GM19025 (cell line): ENCODE measurements around the gene MOSPD2.
A peak's percentile ranks its signal among the peaks of the same experiment; 100 is the strongest.

ENCODE experiments used
- ATAC-seq: cut with Tn5 transposase; IDR thresholded peaks from one replicate; pipeline ENCODE4 v1.9.1; 2021; ENCODE audit warnings: mild to moderate bottlenecking, low read depth, moderate library complexity; ENCODE audit not compliant: unreplicated experiment

Gene MOSPD2

GRCh38 chrX:14872851-14873675 lies at the start of gene MOSPD2, which contains the start of gene FANCB:
TSS of gene MOSPD2 (plus strand) at chrX:14873421. CDS start at chrX:14873529, 108 bp downstream.
TSS of gene FANCB (minus strand) at chrX:14873069. CDS start at chrX:14865510, 7,559 bp downstream.
- ATAC-seq: peak; percentile 96

GRCh38 chrX:14825851-14826250 lies 47.4 kb upstream of the MOSPD2 start:
- no peak for ATAC-seq

DNA sequence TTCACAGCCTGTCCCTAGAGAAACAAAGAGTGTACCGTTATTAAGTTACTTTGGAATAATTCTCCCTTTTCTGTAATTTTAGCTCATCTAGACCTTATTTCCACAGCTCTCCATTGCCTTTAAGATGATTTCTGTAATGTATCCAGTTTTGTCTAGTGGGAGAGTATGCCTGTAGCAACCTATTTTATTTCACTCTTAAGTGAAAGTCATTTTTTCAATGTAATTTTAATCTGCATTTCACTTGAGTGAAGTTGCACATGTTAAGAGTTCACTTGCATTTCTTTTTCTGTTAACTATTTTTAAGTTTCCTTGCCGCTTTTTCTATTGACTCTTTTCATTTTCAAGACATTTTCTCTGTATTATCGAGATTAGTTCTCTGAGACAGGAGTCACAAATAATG lies 46.9 kb upstream of the MOSPD2 start:
- no peak for ATAC-seq

GRCh38 chrX:14829643-14830042 lies 43.6 kb upstream of the MOSPD2 start:
- ATAC-seq: no peak

- no peak for ATAC-seq
These were observed 41.1 kb upstream of the MOSPD2 start for GRCh38 chrX:14832151-14832550.

- ATAC-seq: no peak
These were observed 40.6 kb upstream of the MOSPD2 start for GRCh38 chrX:14832586-14832985.

- no peak for ATAC-seq
These were observed 36.1 kb upstream of the MOSPD2 start for GRCh38 chrX:14837155-14837554.

DNA sequence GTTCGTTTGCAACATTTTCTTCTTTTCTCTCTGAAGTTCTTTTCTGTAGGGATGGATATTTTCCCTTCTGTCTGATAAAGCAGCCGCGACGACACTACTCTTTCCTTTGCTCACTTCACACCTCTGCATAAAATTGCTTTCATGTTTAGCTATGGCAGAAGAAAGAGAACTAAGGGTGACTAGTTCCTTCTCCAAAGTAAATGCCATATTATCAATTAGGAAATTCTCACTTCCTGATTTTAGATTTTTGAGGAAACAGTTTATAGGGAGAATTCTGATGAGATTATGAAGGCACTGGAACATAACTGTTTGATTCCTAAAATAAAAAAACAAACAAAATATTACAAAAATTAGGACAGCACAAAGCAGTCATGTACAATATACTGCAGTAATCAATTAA lies 29.6 kb upstream of the MOSPD2 start:
- no peak for ATAC-seq

DNA sequence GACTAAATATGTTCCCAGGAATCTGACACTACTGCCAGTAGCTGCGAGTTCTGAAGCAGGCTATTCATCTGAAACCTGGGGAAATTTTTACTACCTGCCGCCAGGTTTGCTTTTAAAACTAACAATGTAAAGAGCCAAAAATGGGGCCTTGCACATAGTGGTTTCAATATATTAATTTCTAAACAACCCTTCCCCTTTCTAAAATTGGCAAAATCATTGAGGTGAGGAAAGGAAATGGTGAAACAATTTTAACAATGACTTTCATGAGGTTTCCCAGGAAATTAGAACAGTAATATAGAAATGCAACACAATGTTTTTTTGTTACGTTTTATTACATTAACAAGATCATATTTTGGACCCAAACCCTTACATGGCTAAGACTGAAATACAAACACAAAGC lies 21.7 kb upstream of the MOSPD2 start:
- ATAC-seq: no peak

DNA sequence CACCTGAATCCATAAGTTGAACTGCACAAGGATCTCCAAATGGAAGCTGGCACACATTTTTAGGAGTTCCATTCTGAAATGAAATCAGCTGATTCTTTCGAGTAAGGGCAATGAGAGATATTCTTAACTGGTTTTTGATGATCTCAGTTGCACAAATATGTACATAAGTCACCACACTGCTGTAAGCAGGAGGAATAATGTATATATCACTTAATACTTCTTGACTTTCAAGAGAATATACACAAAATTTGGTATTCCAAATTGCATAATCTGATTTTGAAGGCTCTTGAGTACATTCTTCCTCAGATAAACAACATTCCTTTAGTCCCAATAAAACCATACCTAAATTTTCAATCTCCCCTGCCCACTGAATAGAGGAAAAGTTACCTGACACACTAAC lies 8.6 kb upstream of the MOSPD2 start:
- no peak for ATAC-seq

DNA sequence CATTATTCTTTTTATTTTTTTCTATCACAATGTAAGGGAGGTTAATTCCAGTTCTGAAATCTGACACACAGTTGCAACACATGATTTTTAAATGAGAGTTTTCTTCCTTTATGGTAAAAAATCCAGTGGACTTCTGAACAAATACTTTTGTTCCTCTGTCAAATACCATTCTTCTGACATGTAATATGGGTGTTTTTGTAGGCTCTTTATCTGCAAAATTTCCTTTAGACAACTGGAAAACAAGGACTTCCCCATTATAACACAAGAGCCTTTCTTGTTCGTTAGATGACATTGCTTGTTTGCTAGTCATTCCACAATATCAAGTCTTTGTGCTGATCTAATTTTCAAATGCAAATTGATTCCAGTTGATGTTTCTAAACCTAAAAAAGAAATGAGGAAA lies 8.0 kb upstream of the MOSPD2 start:
- no peak for ATAC-seq

GRCh38 chrX:14871767-14872166 lies 1.5 kb upstream of the MOSPD2 start:
- ATAC-seq: no peak

- ATAC-seq: no peak
These were observed 866 bp upstream of the MOSPD2 start for GRCh38 chrX:14872355-14872754.

DNA sequence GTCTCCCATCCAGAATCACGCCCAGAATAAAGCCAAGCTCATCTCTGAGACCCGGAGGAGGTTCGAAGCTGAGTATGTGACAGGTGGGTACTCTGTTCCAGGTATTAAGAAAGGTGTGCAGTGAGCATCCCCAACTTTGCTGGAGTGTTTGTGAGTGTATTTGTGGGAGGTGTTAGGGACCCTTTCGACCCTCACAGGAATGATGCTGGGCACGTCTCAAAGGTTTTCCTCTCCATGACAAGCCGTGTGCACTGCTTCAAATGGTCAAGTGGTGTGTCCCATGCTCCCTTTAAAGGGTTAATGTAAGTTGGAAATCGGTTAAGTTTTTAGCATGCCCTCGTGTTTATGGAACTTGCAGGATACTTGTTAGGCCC lies 442 bp downstream of the MOSPD2 start:
- ATAC-seq: no peak

DNA sequence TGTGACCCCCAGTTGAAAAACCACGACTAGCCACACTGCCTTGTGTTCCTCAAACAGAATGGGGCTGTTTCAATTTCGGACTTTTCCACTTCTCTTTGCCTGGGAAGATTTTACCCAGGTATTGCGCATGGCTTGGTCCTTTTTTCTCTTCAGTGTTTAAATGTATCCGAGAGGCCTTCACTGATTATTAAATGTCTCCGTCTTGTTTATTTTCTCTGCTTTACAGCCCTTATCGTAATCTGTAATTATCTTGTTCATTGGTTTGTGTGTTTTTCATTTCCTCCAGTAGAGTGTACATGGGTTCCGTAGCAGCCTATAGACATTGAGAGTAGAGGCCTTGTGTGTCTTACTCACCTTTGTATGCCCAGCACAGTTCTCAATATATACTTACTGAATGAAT lies 2.4 kb downstream of the MOSPD2 start:
- no peak for ATAC-seq

DNA sequence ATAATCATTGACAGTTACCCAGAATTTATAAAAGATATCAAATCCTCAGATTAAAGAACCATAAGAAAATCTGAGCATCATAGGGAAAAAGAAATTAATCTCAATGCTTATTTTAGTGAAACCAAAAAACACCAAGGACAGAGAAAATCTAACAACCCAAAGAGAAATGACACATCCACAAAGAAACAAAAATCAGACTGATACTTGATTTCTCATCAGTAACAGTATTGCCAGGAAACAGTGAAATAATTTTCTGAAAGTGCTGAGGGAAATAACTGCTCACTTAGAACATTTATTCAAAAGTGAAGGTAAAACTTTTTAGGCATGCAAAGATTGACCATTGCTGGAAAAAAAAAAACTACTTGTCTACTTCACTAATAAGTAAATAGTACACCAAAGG lies 10.6 kb downstream of the MOSPD2 start:
- ATAC-seq: no peak

GRCh38 chrX:14884714-14885113 lies 11.5 kb downstream of the MOSPD2 start:
- ATAC-seq: no peak

- no peak for ATAC-seq
These were observed 13.0 kb downstream of the MOSPD2 start for GRCh38 chrX:14886252-14886651.

DNA sequence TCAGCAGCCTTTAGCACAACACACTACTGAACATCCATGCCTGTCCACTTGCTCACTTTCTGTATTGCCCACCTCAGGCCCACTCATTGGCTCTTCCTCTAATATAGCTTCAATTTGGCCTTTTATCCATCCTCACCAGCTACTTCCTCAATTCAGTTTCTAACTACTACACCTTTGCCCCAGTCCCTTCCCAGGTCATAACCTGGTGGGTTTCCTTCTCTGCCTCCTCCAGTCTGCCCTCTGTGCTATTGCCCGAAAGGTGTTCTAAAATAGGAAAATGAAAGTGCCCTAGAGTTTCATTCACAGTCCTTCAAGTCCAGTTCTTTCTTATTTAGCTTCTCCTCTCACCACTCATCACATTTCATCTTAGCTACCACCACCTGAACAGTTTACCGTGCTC lies 23.1 kb downstream of the MOSPD2 start:
- no peak for ATAC-seq

DNA sequence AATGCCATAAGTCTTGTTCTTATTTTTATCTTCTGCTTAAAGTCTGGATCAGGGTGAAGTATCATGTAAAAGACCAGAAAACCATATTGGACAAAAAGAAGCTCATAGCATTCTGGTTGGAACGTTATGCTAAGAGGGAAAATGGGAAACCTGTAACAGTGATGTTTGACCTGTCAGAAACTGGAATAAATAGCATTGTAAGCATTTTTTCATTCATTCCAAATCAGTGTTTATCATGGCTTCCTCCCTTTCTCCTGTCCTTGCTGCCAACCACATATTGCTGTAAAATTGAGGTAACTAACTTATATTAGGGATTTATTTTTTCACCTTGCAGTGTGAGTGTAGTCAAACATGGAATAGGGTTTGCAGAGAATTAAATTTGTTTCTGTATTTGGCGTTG lies 23.8 kb downstream of the MOSPD2 start:
- no peak for ATAC-seq

DNA sequence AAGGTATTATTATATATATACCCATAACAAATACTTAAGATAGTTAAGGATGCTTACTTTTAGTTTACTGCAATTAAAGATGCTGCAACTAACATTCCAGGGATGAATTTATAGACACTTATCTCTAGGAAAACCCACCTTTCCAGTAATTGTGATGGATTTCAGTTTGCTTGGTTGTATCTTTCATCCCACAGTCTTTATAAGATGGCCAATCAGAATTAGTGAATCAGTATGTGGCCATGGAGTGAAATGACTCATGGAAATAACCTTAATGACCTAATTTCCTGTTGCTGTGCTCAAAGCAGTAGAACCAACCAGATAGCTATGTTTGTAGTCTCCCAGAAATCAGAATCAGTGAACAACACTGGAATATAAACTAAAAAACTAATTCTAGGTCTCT lies 26.4 kb downstream of the MOSPD2 start:
- ATAC-seq: peak; percentile 70

GRCh38 chrX:14902537-14902936 lies 29.3 kb downstream of the MOSPD2 start:
- no peak for ATAC-seq

GRCh38 chrX:14903891-14904290 lies 30.7 kb downstream of the MOSPD2 start:
- no peak for ATAC-seq
